Suprapubic skin (tissue), 4 donors: ENCODE results near the gene LRRFIP1.
"Not testable (repeated sequence)": the region's sequence is repeated elsewhere in the genome, so short reads cannot be mapped to it uniquely, and the experiment has no call there.

ENCODE experiments used
- CTCF ChIP-seq, 2 donors: fragments of 200-600 bp in 1 of 2; fragments of 450-650 bp in 1 of 2; sonication (generic) in 1 of 2; IDR thresholded peaks; one replicate each; pipeline ENCODE4 v1.5.1; 2016 to 2019; ENCODE audit warnings: antibody characterized with exemption in 2 of 2, mild to moderate bottlenecking in 1 of 2, moderate library complexity in 1 of 2
- EP300 ChIP-seq: sonication (generic); formaldehyde crosslinking; IDR thresholded peaks from one replicate; pipeline ENCODE4 v1.6.1; 2017; ENCODE audit warnings: antibody characterized with exemption
- POLR2A ChIP-seq, 2 donors: fragments of 450-650 bp; IDR thresholded peaks; one replicate each; pipeline ENCODE4 v1.6.1; 2017; ENCODE audit warnings: antibody characterized with exemption in 2 of 2, mild to moderate bottlenecking in 2 of 2, moderate library complexity in 2 of 2
- POLR2AphosphoS5 ChIP-seq, 3 donors: sonication (generic); formaldehyde crosslinking; IDR thresholded peaks; one replicate each; pipeline ENCODE4 v1.6.1; 2017; ENCODE audit warnings: antibody characterized with exemption in 3 of 3

- TF ChIP-seq CTCF (IDR thresholded peaks at IDR 0.05); POLR2A (IDR thresholded peaks at IDR 0.05); EP300; POLR2AphosphoS5 (IDR thresholded peaks at IDR 0.05): not testable (repeated sequence)
Measured at GRCh38 chr2:237750441-237750840, 123.1 kb downstream of the LRRFIP1 start.
